HG03108 (cell line): Measurements from ENCODE around the gene ANTXR2.

ENCODE experiments used
- ATAC-seq: cut with Tn5 transposase; IDR thresholded peaks from one replicate; pipeline ENCODE4 v1.9.1; 2021; ENCODE audit warnings: moderate library complexity; ENCODE audit not compliant: unreplicated experiment

ANTXR2 gene

DNA sequence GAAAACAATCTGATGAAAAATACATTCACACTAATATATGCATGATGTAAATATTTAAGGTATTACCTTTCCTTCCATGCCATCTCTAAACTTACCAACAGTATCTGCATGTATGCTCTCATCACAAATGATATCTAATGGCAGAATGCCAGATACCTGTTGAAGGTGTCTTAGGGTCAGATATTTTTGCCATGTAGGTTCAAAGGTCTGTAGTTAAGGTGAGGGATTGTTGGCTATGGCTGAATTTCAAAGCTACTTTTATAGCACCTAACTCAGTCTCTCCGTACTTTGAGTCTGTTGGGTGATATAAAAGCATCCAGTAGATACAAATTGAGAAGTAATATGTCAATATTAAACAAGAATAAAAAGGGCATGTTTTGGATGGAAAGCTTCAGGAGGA lies 19.8 kb upstream of the ANTXR2 start:
- no peak for ATAC-seq

- no peak for ATAC-seq
These were observed 19.1 kb upstream of the ANTXR2 start for GRCh38 chr4:80092088-80092487.

- ATAC-seq, result no peak
These were observed 18.7 kb upstream of the ANTXR2 start for GRCh38 chr4:80091688-80092087.

DNA sequence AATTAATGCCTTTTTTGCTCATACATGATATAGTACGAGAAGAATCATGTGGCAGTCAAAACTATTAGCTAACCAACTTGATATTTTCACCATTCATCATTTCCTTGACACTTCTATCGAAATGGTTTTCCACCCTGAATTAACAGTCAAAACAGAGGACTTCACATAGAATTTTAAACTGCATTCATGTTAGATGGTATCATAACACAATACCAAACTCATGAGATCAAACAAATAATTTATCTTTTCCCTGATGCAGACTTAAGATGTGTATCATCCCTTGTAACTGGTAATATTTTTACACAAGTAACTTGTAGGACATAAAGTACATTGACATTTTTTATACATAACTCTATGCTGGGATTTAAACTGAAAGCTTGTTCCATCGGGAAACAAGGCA lies 18.2 kb upstream of the ANTXR2 start:
- no peak for ATAC-seq

GRCh38 chr4:80090090-80090489 lies 17.1 kb upstream of the ANTXR2 start:
- ATAC-seq, result no peak

GRCh38 chr4:80088471-80088870 lies 15.4 kb upstream of the ANTXR2 start:
- no peak for ATAC-seq

GRCh38 chr4:80086296-80086695 lies 13.3 kb upstream of the ANTXR2 start:
- no peak for ATAC-seq

GRCh38 chr4:80085081-80085480 lies 12.1 kb upstream of the ANTXR2 start:
- no peak for ATAC-seq

DNA sequence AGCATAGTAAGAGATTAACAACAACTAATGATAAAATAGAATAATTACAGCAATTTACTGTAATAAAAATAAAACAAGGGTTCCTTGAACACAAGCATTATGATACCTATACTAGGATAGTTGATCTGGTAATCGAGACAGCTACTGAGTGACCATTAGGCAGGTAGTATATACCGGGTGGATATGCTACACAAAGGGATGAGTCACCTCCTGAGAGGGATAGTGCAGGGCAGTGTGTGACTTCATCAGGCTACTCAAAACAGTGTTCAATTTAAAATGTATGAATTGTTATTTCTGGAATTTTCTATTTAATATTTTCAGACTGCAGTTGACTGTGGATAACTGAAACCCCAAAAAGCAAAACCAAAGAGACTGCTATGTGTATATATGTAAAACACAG lies 9.7 kb upstream of the ANTXR2 start:
- ATAC-seq, result no peak

DNA sequence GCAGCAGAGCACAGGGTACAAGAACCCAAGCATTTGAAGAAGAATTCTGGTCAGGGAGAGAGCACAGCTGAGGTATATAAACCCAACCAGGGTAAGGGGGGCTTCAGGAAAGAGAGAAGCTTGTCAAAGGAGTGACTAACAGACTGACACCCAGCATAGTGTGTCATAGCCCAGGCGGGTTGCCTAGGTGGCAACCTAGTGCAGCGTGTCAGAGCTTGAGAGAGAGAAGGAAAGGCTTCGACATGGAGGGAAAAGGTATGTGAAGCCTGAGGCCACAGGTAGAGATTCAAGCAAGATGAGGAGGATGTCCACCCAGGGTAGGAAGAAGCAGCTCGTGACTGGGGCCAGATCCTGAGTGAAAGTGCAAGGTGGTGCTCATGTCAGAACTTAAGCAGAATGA lies 8.5 kb upstream of the ANTXR2 start:
- no peak for ATAC-seq

DNA sequence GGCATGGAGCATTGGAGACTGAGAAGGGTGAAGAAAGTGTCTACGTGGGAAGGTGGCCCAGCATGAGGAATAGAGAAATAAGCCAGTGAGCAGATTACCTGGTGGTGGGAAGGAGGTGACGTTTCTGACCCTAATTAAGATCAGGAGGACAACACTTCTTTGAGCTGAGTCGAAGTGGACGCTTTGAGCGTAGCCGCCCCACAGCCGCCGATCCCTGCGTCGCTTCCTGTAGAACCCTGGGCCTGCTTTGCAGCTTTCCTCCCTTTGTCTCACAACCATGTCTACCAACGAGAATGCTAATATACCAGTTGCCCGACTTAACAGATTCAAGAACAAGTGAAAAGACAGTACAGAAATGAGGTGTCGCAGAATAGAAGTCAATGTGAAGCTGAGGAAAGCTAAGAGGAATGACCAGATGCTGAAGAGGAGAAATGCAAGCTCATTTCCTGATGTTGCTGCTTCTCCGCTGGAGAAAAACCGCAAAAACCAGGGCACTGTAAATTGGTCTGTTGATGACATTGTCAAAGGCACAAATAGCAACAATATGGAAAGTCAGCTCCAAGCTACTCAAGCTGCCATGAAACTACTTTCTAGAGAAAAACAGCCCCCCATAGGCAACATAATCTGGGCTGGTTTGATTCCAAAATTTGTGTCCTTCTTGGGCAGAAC lies 6.4 kb upstream of the ANTXR2 start:
- ATAC-seq, result no peak

GRCh38 chr4:80078346-80079092 lies 5.5 kb upstream of the ANTXR2 start:
- ATAC-seq, result no peak

- ATAC-seq, result no peak
These were observed 4.6 kb upstream of the ANTXR2 start for GRCh38 chr4:80077639-80078038.

DNA sequence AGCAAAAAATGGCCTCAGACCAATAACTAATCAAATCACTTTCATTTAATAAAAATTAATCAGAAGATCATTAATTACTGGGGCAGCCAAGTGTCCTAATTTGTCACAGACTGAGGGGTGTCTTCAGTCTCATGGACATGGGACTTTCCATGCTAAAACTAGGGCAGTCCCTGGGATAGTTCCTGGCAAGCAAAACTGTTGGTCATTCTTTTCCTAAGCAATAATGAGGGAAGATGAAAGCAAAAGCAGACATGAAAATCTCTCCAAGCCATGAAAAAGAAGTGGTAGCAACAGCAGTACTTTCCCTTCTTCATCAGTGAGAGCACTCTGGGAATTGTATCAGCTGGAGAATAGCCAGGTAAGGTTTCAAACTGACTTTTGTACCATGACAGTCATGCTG lies 3.7 kb upstream of the ANTXR2 start:
- no peak for ATAC-seq

DNA sequence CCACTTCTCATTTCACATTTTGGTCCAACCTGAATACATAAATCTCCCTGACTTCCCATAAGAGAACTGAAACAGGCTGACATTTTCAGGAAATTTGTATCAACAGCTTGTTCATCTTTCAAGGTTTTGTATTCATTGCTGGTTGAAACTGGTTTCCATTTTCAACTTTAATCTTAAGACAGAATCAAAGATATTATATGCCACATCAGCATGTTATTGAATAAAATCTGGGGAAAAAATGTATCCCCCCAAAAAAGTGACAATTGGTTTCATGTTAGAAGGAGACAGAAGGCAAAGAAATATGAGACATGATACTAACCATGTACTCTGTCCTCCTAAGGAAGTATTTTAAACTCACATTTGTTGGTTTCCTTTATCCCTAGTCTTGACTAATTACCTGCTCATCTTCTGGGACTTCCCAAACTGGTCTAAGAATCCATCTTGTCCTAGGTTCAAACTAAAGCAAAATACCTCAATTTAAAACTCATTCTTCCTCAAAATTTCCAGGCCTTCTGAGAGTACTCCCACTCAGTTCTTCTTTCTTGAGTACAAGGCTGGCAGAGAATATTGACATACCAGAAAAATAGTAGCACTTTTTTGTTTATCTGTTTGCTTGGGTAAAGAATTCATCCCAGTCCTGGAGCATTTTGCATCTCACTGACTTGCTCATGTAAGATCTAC lies 3.1 kb upstream of the ANTXR2 start:
- no peak for ATAC-seq

DNA sequence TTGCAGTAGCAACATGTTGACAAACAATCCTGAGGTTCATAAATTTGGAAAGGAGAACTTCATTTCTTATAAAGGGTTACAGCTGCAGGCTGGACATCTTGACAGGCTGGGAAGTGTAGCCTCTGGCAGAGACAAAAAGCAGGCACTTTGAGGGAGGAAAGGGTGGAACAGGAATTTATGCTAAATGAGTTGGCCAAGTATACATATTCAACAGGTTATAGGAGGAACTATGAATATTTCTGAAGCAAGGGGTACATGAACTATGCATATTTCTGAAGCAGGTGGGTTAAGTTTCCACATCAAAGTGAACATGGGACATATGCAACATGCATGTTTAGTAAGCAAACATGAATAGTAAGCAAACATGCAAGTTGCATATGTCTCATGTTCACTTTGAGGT lies 1.6 kb upstream of the ANTXR2 start:
- no peak for ATAC-seq

DNA sequence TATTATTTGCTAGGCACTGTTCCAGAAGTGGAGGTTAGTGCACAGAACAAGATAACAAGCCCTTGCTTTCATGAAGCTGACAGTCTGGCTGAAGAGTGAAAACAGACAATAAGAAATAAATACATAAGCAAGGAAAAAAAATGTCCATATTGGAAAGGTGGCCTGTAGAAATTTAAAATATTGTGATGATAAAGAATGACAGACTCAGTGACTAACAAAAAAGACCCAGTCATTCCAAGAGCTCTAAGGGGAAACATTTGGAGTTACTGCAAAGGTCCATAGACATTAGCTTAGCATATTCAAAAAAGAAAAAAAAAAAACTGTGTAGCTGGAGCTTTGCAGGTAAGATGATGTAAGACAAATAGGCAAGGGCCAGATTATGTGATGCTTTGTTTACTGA lies 1.0 kb upstream of the ANTXR2 start:
- no peak for ATAC-seq

DNA sequence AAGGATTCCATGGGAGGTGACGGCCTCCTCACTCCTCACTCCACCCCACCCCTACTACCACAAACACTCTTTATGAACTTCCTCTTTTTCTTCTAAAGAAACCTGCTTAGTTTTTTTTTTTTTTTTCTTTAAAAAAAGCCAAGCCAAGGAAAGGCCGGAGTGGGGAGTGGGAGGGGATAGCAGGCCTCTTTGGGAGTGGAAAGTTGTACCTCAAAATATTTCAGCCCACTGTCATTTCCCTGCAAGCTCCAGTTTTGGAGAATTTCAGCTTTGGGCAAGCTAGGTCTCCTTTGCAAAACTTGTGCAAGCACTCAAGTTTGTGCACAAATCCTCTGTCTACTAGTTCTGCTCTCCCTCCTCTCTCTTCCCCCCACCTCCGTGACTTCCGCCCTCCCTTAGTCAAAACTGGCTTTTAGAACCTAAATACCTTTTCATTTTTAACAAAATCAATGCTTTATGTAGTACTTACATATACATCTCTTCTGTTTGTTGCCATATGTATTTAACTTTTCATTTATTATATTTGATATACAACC lies 512 bp upstream of the ANTXR2 start:
- ATAC-seq, result peak; percentile 36

DNA sequence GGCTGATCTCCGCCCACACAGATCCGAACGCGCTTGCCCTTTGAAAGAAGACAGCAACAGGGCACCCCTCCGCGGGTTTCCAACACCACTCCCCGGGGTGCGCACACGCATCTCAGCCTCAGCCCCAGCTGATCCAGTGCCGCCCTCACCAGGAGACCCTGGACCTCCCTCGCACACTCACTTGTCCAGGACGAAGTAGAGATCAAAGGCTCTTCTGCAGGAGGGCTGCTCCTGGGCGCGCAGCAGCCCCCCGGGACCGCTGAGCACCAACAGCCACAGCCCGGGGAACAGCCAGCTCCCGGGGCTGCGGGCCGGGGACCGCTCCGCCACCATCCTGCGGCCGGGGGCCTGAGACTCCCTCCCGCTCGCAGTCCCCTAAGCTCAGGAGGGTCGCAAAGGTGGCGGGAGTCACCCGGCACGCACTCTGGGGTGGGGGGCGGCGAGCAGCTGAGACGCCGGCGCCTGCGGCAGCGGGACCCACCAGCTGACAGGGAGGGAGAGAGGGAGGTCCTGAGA lies 743 bp downstream of the ANTXR2 start:
- ATAC-seq, result peak; percentile 19

DNA sequence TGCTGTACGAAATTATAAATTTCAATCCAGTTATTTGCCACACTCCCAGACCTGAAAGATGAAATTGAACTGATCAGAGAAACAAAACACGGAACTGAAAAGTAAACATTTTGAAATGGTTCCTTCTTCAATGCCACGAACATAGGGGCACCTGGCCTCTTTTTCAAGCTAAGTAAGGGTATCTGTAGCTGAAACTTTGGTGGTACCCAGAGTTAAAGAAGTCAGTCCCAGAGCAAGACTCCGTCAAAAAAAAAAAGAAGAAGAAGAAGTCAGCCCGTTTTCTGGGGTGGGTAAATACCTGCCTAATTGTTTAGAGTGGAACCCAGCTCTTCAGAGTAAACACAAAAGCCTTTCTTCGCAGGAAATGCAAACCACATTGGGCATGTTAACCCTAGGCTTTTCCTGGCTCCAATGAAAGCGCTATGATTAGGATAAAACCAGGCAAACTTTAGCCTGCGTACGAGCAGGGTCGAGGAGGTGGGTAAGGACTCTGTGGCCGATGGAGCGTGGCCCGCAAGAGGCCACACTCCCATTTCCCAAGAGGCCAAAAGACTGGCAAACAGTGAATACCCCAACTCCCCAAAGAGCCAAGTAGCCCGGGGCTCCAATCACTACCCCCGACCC lies 1.3 kb downstream of the ANTXR2 start:
- peak; percentile 34 for ATAC-seq

- ATAC-seq, result no peak
These were observed 2.0 kb downstream of the ANTXR2 start for GRCh38 chr4:80070880-80071603.
